Measurements from ENCODE around the gene PPP6R2. TPM values are rescaled to one million over a fixed set of nuclear protein-coding genes. Genes with fewer than 3 reads are reported as not detected.

PPP6R2 gene
- total RNA-seq, 2 donors from 2014 or later: 58.7 to 81.2 TPM

DNA sequence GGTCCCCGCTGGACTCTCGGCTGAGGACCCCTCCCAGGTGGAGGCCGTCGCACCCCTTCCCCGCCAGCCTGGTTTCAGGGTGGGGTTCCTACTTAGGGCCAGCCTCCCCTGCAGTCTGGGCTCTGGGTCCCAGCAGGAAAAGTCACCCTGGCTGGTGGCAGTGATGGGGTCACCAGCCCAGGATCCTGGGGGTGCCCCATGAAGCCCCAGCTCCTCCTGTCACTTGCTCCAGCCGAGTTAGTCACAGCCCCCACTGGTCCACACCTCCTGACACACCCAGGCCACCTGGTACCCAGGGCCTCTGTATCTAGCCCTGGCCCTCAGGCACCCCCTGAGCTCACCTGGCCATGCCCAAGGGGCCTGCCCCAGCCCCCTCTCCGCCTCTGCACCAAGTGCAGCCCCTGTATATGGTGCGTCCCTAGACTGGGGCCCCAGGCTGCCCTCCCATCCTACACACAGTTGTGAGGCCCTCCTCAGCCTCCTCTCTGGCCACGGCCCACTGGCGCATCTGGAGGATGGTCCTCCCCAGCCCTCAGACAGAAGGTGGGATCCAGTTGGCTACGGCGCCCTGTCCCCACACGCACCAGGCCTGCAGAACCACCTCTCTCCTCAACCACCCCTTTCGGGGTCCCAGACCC, 42.4 kb upstream of the PPP6R2 start:
- H3K27me3 Mint-ChIP-seq (ENCODE audit: insufficient read depth): no peaks in the 10 kb centered on the region
- no peaks in the 10 kb centered on the region for H3K36me3 Mint-ChIP-seq (ENCODE audit: low read depth)
- peaks cover 4% of the 10 kb centered on the region for H3K4me1 Mint-ChIP-seq
- no peak for DNase-seq
- no peak overlapping the region for H3K27ac Mint-ChIP-seq
- Histone ChIP-seq H3K27ac (ENCODE audit: low read depth, low read length) (no peak overlapping the region), H3K4me3 (ENCODE audit: low read length) (no peak overlapping the region), H3K9me3 (ENCODE audit: control insufficient read depth, low read length) (no peaks in the 10 kb centered on the region), H3K4me1 (ENCODE audit: control insufficient read depth, insufficient read depth, low read length) (peaks cover 3% of the 10 kb centered on the region), H3K9ac (ENCODE audit: extremely low read depth, low read length, poor library complexity, severe bottlenecking) (no peak overlapping the region), H3K36me3 (ENCODE audit: control insufficient read depth, insufficient read depth, low read length) (no peaks in the 10 kb centered on the region), H3K27me3 (ENCODE audit: control insufficient read depth, insufficient read depth, low read length, poor library complexity, severe bottlenecking) (no peaks in the 10 kb centered on the region)
- TF ChIP-seq, protein P1, sequence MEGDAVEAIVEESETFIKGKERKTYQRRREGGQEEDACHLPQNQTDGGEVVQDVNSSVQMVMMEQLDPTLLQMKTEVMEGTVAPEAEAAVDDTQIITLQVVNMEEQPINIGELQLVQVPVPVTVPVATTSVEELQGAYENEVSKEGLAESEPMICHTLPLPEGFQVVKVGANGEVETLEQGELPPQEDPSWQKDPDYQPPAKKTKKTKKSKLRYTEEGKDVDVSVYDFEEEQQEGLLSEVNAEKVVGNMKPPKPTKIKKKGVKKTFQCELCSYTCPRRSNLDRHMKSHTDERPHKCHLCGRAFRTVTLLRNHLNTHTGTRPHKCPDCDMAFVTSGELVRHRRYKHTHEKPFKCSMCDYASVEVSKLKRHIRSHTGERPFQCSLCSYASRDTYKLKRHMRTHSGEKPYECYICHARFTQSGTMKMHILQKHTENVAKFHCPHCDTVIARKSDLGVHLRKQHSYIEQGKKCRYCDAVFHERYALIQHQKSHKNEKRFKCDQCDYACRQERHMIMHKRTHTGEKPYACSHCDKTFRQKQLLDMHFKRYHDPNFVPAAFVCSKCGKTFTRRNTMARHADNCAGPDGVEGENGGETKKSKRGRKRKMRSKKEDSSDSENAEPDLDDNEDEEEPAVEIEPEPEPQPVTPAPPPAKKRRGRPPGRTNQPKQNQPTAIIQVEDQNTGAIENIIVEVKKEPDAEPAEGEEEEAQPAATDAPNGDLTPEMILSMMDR (conservative IDR thresholded peaks at IDR 0.05): no peak
- H3K9me3 Mint-ChIP-seq: no peaks in the 10 kb centered on the region
- H3K4me3 Mint-ChIP-seq: peak overlapping the region; percentile 45
- WGBS, 2 experiments (ENCODE audit: insufficient coverage in 1 of 2, insufficient read length in 1 of 2): 69 to 78% methylated on average over 10 to 14 of the region's 14 CpGs

DNA sequence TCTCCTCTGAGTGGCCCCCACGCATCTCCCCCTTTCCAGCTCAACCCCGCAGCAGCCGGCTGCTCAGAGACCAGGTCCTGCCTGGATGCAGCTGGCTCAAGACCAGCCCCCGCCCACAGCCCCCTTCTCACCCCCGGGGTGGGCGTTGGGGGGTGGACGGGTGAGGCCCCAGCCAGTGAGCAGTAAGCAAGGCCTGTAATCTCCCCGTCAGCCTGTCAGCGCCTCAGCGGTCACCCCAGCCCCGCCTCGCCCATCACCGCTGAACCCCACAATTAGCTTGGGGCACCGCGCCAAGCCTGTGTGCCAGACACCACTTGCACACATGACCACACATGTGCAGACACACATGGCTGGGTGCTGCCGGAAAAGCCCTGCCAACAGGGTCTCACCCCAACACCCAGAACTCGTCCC, 41.5 kb upstream of the PPP6R2 start:
- Mint-ChIP-seq H3K36me3 (ENCODE audit: low read depth) (no peaks in the 10 kb centered on the region), H3K27me3 (ENCODE audit: insufficient read depth) (peaks cover 2% of the 10 kb centered on the region), H3K4me1 (peaks cover 10% of the 10 kb centered on the region), H3K9me3 (no peaks in the 10 kb centered on the region), H3K4me3 (no peak overlapping the region), H3K27ac (no peak overlapping the region)
- no peak for DNase-seq
- Histone ChIP-seq H3K27me3 (ENCODE audit: control insufficient read depth, insufficient read depth, low read length, poor library complexity, severe bottlenecking) (no peaks in the 10 kb centered on the region), H3K27ac (ENCODE audit: low read depth, low read length) (no peak overlapping the region), H3K4me3 (ENCODE audit: low read length) (no peak overlapping the region), H3K9ac (ENCODE audit: extremely low read depth, low read length, poor library complexity, severe bottlenecking) (no peak overlapping the region), H3K4me1 (ENCODE audit: control insufficient read depth, insufficient read depth, low read length) (peaks cover 3% of the 10 kb centered on the region), H3K9me3 (ENCODE audit: control insufficient read depth, low read length) (no peaks in the 10 kb centered on the region), H3K36me3 (ENCODE audit: control insufficient read depth, insufficient read depth, low read length) (no peaks in the 10 kb centered on the region)
- 94 to 97% methylated on average over 6 to 17 of the region's 17 CpGs for WGBS, 2 experiments (ENCODE audit: insufficient coverage in 1 of 2, insufficient read length in 1 of 2)
- TF ChIP-seq, protein P1 (conservative IDR thresholded peaks at IDR 0.05): no peak

DNA sequence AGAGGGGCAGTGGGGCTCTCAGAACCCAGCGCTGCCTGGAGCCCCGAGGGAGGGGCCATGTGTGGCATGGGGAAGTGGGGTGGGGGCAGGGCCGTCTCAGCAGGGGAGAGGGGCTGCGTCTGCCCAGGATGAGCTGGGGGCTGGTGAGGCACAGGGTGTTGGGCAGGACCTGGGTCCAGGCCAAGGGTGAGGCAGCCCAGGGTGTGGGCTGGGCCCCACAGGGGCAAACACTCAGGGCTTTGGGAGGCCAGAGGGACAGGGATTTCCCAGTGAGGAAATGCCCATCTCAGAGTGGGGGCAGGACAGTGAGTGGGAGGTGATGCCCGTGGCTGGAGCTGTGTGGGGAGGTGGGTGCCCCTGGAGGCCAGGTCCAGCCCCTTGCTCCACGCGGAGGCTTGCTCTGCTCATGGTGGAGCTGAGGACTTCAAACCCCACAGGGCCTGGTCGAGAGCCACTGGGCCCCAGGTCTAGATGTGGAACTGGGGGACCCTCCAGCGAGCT, 41.0 kb upstream of the PPP6R2 start:
- no peaks in the 10 kb centered on the region for H3K9me3 ChIP-seq (ENCODE audit: control insufficient read depth, low read length)
- Mint-ChIP-seq H3K4me1 (peaks cover 10% of the 10 kb centered on the region), H3K9me3 (no peaks in the 10 kb centered on the region), H3K36me3 (ENCODE audit: low read depth) (no peaks in the 10 kb centered on the region), H3K27ac (no peak overlapping the region), H3K27me3 (ENCODE audit: insufficient read depth) (peaks cover 2% of the 10 kb centered on the region), H3K4me3 (no peak overlapping the region)
- no peaks in the 10 kb centered on the region for H3K36me3 ChIP-seq (ENCODE audit: control insufficient read depth, insufficient read depth, low read length)
- H3K9ac ChIP-seq (ENCODE audit: extremely low read depth, low read length, poor library complexity, severe bottlenecking): no peak overlapping the region
- TF ChIP-seq, protein P1 (conservative IDR thresholded peaks at IDR 0.05): no peak
- no peaks in the 10 kb centered on the region for H3K27me3 ChIP-seq (ENCODE audit: control insufficient read depth, insufficient read depth, low read length, poor library complexity, severe bottlenecking)
- no peak for DNase-seq
- 83 to 86% methylated on average over 3 to 9 of the region's 9 CpGs for WGBS, 2 experiments (ENCODE audit: insufficient coverage in 1 of 2, insufficient read length in 1 of 2)
- peaks cover 3% of the 10 kb centered on the region for H3K4me1 ChIP-seq (ENCODE audit: control insufficient read depth, insufficient read depth, low read length)
- no peak overlapping the region for H3K27ac ChIP-seq (ENCODE audit: low read depth, low read length)
- H3K4me3 ChIP-seq (ENCODE audit: low read length): no peak overlapping the region

All from endodermal cell (in vitro differentiated cells).